ENCODE measurements around the gene MBTPS1. TPM values are rescaled to one million over a fixed set of nuclear protein-coding genes. Genes with fewer than 3 reads are reported as not detected.

MBTPS1 gene
- total RNA-seq, 4 donors from 2014 or later, result 126 to 185 (median 166) TPM

DNA sequence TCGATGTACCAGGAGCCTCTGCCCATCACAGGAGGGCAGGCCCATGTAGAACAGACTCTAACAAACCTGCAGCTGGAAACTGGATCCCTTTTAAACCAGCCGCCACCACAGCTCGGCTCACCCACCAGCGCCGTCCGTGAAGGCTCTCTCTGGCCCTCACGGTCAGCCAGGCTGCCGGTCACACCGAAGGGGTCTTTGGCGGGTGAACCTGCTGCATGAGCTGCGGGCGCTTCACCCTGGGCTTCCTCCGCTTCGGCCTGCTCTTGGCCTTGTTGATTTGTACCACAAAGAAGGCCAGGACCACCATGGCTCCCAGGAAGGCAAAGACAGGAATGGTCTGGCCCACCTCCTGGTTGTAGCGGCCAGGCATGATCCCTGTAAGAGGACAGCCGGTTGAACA lies 62.5 kb downstream of the MBTPS1 start:
- DNase-seq, result no peak
- Histone ChIP-seq H3K27me3 (no peaks in the 10 kb centered on the region), H3K36me3 (peaks cover 50 to 71% of the 10 kb centered on the region in 2 donors), H3K27ac (no peak overlapping the region), H3K4me1 (peaks cover 4 to 8% of the 10 kb centered on the region in 2 donors), H3K4me3 (replicated peaks in 1 of 3) (no peak overlapping the region), H3K9me3 (no peaks in the 10 kb centered on the region)
- intact Hi-C loops (cut with DNase I), result no loop called here
- 97% methylated on average over 14 to 15 of the region's 16 CpGs for WGBS, 2 donors
- TF ChIP-seq POLR2A (IDR thresholded peaks at IDR 0.05), result no peak
- TF ChIP-seq, protein P1, sequence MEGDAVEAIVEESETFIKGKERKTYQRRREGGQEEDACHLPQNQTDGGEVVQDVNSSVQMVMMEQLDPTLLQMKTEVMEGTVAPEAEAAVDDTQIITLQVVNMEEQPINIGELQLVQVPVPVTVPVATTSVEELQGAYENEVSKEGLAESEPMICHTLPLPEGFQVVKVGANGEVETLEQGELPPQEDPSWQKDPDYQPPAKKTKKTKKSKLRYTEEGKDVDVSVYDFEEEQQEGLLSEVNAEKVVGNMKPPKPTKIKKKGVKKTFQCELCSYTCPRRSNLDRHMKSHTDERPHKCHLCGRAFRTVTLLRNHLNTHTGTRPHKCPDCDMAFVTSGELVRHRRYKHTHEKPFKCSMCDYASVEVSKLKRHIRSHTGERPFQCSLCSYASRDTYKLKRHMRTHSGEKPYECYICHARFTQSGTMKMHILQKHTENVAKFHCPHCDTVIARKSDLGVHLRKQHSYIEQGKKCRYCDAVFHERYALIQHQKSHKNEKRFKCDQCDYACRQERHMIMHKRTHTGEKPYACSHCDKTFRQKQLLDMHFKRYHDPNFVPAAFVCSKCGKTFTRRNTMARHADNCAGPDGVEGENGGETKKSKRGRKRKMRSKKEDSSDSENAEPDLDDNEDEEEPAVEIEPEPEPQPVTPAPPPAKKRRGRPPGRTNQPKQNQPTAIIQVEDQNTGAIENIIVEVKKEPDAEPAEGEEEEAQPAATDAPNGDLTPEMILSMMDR (IDR thresholded peaks at IDR 0.05), result no peak

GRCh38 chr16:84053237-84053636 lies 63.5 kb downstream of the MBTPS1 start:
- Histone ChIP-seq H3K4me1 (peaks cover 4 to 8% of the 10 kb centered on the region in 2 donors), H3K9me3 (no peaks in the 10 kb centered on the region), H3K27ac (no peak overlapping the region), H3K27me3 (no peaks in the 10 kb centered on the region), H3K4me3 (replicated peaks in 1 of 3) (no peak overlapping the region), H3K36me3 (peaks cover 40 to 62% of the 10 kb centered on the region in 2 donors)
- TF ChIP-seq, protein P1 (IDR thresholded peaks at IDR 0.05), result no peak
- no peak for TF ChIP-seq POLR2A (IDR thresholded peaks at IDR 0.05)
- no peak for DNase-seq
- intact Hi-C loops (cut with DNase I), result no loop called here
- 94 to 96% methylated on average over 13 of the region's 13 CpGs for WGBS, 2 donors

DNA sequence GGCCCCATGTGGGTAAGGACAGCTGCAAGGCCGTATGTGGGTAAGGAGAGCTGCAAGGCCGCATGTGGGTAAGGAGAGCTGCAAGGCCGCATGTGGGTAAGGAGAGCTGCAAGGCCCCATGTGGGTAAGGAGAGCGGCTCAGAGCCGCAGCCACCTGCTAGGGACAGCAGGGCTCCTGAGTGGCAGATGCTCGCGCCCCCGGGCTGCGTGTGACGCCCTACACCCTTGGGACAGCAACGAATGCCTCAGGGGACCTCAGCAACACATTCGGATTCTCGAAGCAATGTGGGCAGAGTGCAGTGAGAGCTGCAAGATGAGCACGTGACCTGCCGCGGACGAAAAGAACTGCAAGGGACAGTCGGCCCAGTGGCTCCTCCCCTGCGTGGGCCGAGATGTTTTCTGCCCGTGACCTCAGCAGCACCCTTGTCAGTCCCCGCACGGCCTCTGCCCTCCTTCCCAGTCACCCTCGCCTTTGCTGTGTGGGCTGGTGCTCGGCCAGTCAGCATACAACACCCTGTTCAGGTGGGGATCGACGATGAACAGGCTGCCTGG lies 64.6 kb downstream of the MBTPS1 start:
- H3K27me3 ChIP-seq, result no peaks in the 10 kb centered on the region
- no peak for TF ChIP-seq POLR2A (IDR thresholded peaks at IDR 0.05)
- TF ChIP-seq, protein P1 (IDR thresholded peaks at IDR 0.05), result no peak
- no peaks in the 10 kb centered on the region for H3K9me3 ChIP-seq
- H3K36me3 ChIP-seq, result peaks cover 29 to 51% of the 10 kb centered on the region in 2 donors
- no peak overlapping the region for H3K27ac ChIP-seq
- WGBS, 2 donors, result 95 to 97% methylated on average over 18 to 27 of the region's 27 CpGs
- H3K4me1 ChIP-seq, result peaks cover 4 to 8% of the 10 kb centered on the region in 2 donors
- no peak overlapping the region for H3K4me3 ChIP-seq (replicated peaks in 1 of 3)
- no peak for DNase-seq
- intact Hi-C loops (cut with DNase I), result no loop called here

DNA sequence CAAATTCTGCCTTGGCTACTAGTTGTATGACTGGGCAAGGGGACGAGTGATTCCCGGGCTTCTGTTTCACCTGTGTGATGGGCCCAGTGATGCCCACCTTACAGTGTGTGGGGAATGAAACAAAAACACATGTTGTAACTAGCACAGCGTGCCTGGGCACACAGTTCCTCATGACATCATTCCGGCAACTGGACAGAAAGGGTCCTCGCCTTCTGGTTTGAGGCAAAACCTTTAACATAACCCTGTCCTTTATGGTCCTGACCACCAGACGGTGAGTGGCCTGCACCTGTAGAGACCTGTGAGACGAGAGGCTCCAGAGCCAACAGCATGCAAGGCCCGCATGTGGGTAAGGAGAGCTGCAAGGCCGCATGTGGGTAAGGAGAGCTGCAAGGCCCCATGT lies 66.4 kb downstream of the MBTPS1 start:
- no peak overlapping the region for H3K27ac ChIP-seq
- no peaks in the 10 kb centered on the region for H3K9me3 ChIP-seq
- no peak for DNase-seq
- no peak for TF ChIP-seq POLR2A (IDR thresholded peaks at IDR 0.05)
- TF ChIP-seq, protein P1 (IDR thresholded peaks at IDR 0.05), result no peak
- intact Hi-C loops (cut with DNase I), result no loop called here
- H3K27me3 ChIP-seq, result no peaks in the 10 kb centered on the region
- peaks cover 3 to 6% of the 10 kb centered on the region in 2 donors for H3K4me1 ChIP-seq
- WGBS, 2 donors, result 88 to 96% methylated on average over 9 of the region's 9 CpGs
- peaks cover 22 to 34% of the 10 kb centered on the region in 2 donors for H3K36me3 ChIP-seq
- no peak overlapping the region for H3K4me3 ChIP-seq (replicated peaks in 1 of 3)

- peaks cover 17 to 26% of the 10 kb centered on the region in 2 donors for H3K36me3 ChIP-seq
- WGBS, 2 donors, result 87 to 90% methylated on average over 13 of the region's 13 CpGs
- TF ChIP-seq, protein P1 (IDR thresholded peaks at IDR 0.05), result no peak
- no peak for TF ChIP-seq POLR2A (IDR thresholded peaks at IDR 0.05)
- H3K4me1 ChIP-seq, result no peaks in the 10 kb centered on the region
- no peak overlapping the region for H3K27ac ChIP-seq
- no peaks in the 10 kb centered on the region for H3K9me3 ChIP-seq
- no peaks in the 10 kb centered on the region for H3K27me3 ChIP-seq
- no peak for DNase-seq
- intact Hi-C loops (cut with DNase I), result no loop called here
- H3K4me3 ChIP-seq (replicated peaks in 1 of 3), result no peak overlapping the region
Observed at GRCh38 chr16:84049403-84050060, 67.2 kb downstream of the MBTPS1 start.

Measured in thyroid gland (tissue), 4 donors.